ENCODE results near the gene IGSF9B. TPM values are rescaled to one million over a fixed set of nuclear protein-coding genes. Genes with fewer than 3 reads are reported as not detected.

Gene IGSF9B
- total RNA-seq, 2 experiments from 2014 or later, result 124 to 136 TPM

- Mint-ChIP-seq H3K27ac (no peak overlapping the region), H3K36me3 (ENCODE audit: low read depth) (no peaks in the 10 kb centered on the region), H3K27me3 (peaks cover 2% of the 10 kb centered on the region), H3K4me3 (no peak overlapping the region), H3K9me3 (no peaks in the 10 kb centered on the region), H3K4me1 (ENCODE audit: low read depth) (peaks cover 11% of the 10 kb centered on the region)
- ATAC-seq (no peak), DNase-seq (no peak)
- CTCF ChIA-PET, result interaction anchor here (0.6 kb wide), 1 partner anchor 22 kb away, joined by 3 read pairs; no protein-coding TSS in a partner anchor
- POLR2A ChIA-PET, result no interaction called here
- no peak for TF ChIP-seq CTCF (IDR thresholded peaks at IDR 0.05)
- intact Hi-C loops (cut with micrococcal nuclease), result no loop called here
These were observed 15.1 kb upstream of the IGSF9B start for GRCh38 chr11:133971881-133972280.

DNA sequence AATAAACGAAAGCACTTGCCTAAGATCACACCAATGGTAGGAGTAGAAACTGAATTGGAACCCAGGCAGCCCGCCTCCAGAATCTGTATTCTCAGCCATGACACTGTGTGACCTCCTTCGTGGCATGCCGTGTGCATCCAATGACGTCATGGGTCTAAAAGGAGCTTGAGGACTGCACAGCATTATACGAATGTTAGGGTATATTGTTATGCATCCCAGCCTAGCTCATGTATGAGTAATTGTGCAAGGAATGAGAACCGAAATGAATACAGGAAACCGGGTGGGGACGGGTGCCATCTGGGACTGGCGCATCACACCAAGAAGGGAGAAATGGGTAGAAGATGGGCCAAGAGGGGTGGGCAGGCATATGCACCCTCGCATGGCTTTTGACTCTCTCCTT, 12.3 kb upstream of the IGSF9B start:
- no peaks in the 10 kb centered on the region for H3K9me3 Mint-ChIP-seq
- H3K4me3 Mint-ChIP-seq, result no peak overlapping the region
- intact Hi-C loops (cut with micrococcal nuclease), result loop anchor here (5.0 kb wide), 2 partner anchors 42 to 63 kb away; no protein-coding TSS in a partner anchor
- peaks cover 4% of the 10 kb centered on the region for H3K27me3 Mint-ChIP-seq
- ATAC-seq (no peak), DNase-seq (no peak)
- TF ChIP-seq CTCF (IDR thresholded peaks at IDR 0.05), result no peak
- peaks cover 11% of the 10 kb centered on the region for H3K4me1 Mint-ChIP-seq (ENCODE audit: low read depth)
- H3K36me3 Mint-ChIP-seq (ENCODE audit: low read depth), result no peaks in the 10 kb centered on the region
- H3K27ac Mint-ChIP-seq, result no peak overlapping the region
- ChIA-PET CTCF (interaction anchor here (0.6 to 0.8 kb wide), 2 partner anchors 11 to 81 kb away, joined by 3 read pairs; no protein-coding TSS in a partner anchor), POLR2A (interaction anchor here (0.6 kb wide), 1 partner anchor 234 kb away, joined by 4 read pairs; no protein-coding TSS in a partner anchor)

GRCh38 chr11:133968300-133968699, 11.5 kb upstream of the IGSF9B start:
- H3K27me3 Mint-ChIP-seq, result peaks cover 2% of the 10 kb centered on the region
- peak; percentile 37 for DNase-seq
- H3K36me3 Mint-ChIP-seq (ENCODE audit: low read depth), result no peaks in the 10 kb centered on the region
- H3K4me1 Mint-ChIP-seq (ENCODE audit: low read depth), result peaks cover 11% of the 10 kb centered on the region
- no peaks in the 10 kb centered on the region for H3K9me3 Mint-ChIP-seq
- TF ChIP-seq CTCF (IDR thresholded peaks at IDR 0.05), result no peak
- intact Hi-C loops (cut with micrococcal nuclease), result loop anchor here (5.0 kb wide), 2 partner anchors 41 to 64 kb away; no protein-coding TSS in a partner anchor
- no peak for ATAC-seq
- no peak overlapping the region for H3K27ac Mint-ChIP-seq
- ChIA-PET CTCF (no interaction called here), POLR2A (interaction anchor here (0.8 kb wide), 1 partner anchor 11 kb away, joined by 3 read pairs; no protein-coding TSS in a partner anchor)
- H3K4me3 Mint-ChIP-seq, result peak overlapping the region; percentile 76

- H3K27ac Mint-ChIP-seq, result peak overlapping the region; percentile 85
- H3K4me1 Mint-ChIP-seq (ENCODE audit: low read depth), result peaks cover 11% of the 10 kb centered on the region
- H3K27me3 Mint-ChIP-seq, result peaks cover 2% of the 10 kb centered on the region
- ATAC-seq (peak; percentile 14), DNase-seq (peak; percentile 15)
- H3K4me3 Mint-ChIP-seq, result peak overlapping the region; percentile 76
- intact Hi-C loops (cut with micrococcal nuclease), result loop anchor here (5.0 kb wide), 2 partner anchors 40 to 65 kb away; no protein-coding TSS in a partner anchor
- no peaks in the 10 kb centered on the region for H3K36me3 Mint-ChIP-seq (ENCODE audit: low read depth)
- H3K9me3 Mint-ChIP-seq, result no peaks in the 10 kb centered on the region
- POLR2A ChIA-PET, result interaction anchor here (0.8 kb wide), 1 partner anchor 10 kb away, joined by 3 read pairs; no protein-coding TSS in a partner anchor
- TF ChIP-seq CTCF (IDR thresholded peaks at IDR 0.05), result no peak
- CTCF ChIA-PET, result no interaction called here
These were observed 11.0 kb upstream of the IGSF9B start for GRCh38 chr11:133967599-133968238.
